NCI-H1417 treated with DMSO at 0.1 percent for 48 hours (cell line): ENCODE measurements around the gene FAM8A1.
"Not testable (repeated sequence)": the region's sequence is repeated elsewhere in the genome, so short reads cannot be mapped to it uniquely, and the experiment has no call there.

Source experiments
- DNase-seq: peaks from one replicate; lab custom pipeline; 2025; lab: John Stamatoyannopoulos, UW

FAM8A1 gene

GRCh38 chr6:17599877-17600526 is at the start of gene FAM8A1:
FAM8A1 (plus strand) TSS chr6:17600302; CDS start chr6:17600410, 108 bp downstream.
- DNase-seq, result peak; percentile 21

GRCh38 chr6:17551383-17551958 is 48.6 kb upstream of the FAM8A1 start:
- DNase-seq, result no peak

GRCh38 chr6:17552861-17553260 is 47.2 kb upstream of the FAM8A1 start:
- no peak for DNase-seq

GRCh38 chr6:17556014-17556413 is 44.1 kb upstream of the FAM8A1 start:
- DNase-seq, result no peak

GRCh38 chr6:17562636-17563035 is 37.5 kb upstream of the FAM8A1 start:
- no peak for DNase-seq

- no peak for DNase-seq
Observed at GRCh38 chr6:17565399-17565798, 34.7 kb upstream of the FAM8A1 start.

GRCh38 chr6:17574866-17575560 is 25.1 kb upstream of the FAM8A1 start:
- no peak for DNase-seq

GRCh38 chr6:17577059-17577458 is 23.0 kb upstream of the FAM8A1 start:
- no peak for DNase-seq

- DNase-seq, result no peak
Observed at GRCh38 chr6:17580518-17581048, 19.5 kb upstream of the FAM8A1 start.

- not testable (repeated sequence) for DNase-seq
Observed at GRCh38 chr6:17581282-17581681, 18.8 kb upstream of the FAM8A1 start.

GRCh38 chr6:17583811-17584210 is 16.3 kb upstream of the FAM8A1 start:
- DNase-seq, result no peak

GRCh38 chr6:17584241-17584803 is 15.8 kb upstream of the FAM8A1 start:
- DNase-seq, result peak; percentile 60

- no peak for DNase-seq
Observed at GRCh38 chr6:17585766-17586490, 14.2 kb upstream of the FAM8A1 start.

- not testable (repeated sequence) for DNase-seq
Observed at GRCh38 chr6:17586623-17587022, 13.5 kb upstream of the FAM8A1 start.

GRCh38 chr6:17588011-17588410 is 12.1 kb upstream of the FAM8A1 start:
- DNase-seq, result no peak

- no peak for DNase-seq
Observed at GRCh38 chr6:17589406-17590096, 10.6 kb upstream of the FAM8A1 start.

GRCh38 chr6:17591287-17591686 is 8.8 kb upstream of the FAM8A1 start:
- DNase-seq, result no peak

GRCh38 chr6:17593246-17593645 is 6.9 kb upstream of the FAM8A1 start:
- no peak for DNase-seq

GRCh38 chr6:17596085-17596484 is 4.0 kb upstream of the FAM8A1 start:
- no peak for DNase-seq

- DNase-seq, result no peak
Observed at GRCh38 chr6:17600527-17601385, 654 bp downstream of the FAM8A1 start.

GRCh38 chr6:17601386-17601703 is 1.2 kb downstream of the FAM8A1 start:
- no peak for DNase-seq
